NCI-H1930 (cell line): ENCODE results near the gene PGS1.

ENCODE experiments used
- DNase-seq, 2 experiments: peaks; one replicate each; lab custom pipeline; 2025; lab: John Stamatoyannopoulos, UW

PGS1 gene

GRCh38 chr17:78390241-78391050, 12.0 kb downstream of the PGS1 start:
- no peak for DNase-seq

GRCh38 chr17:78391051-78391431, 12.6 kb downstream of the PGS1 start:
- no peak for DNase-seq

GRCh38 chr17:78391843-78392242, 13.4 kb downstream of the PGS1 start:
- DNase-seq = no peak

GRCh38 chr17:78392295-78392694, 13.8 kb downstream of the PGS1 start:
- DNase-seq = no peak

- DNase-seq = no peak
Measured at GRCh38 chr17:78393575-78393974, 15.1 kb downstream of the PGS1 start.

GRCh38 chr17:78394209-78394608, 15.8 kb downstream of the PGS1 start:
- DNase-seq = peak; percentile 69 to 92

- DNase-seq = no peak
Measured at GRCh38 chr17:78395155-78395554, 16.7 kb downstream of the PGS1 start.

- DNase-seq = no peak
Measured at GRCh38 chr17:78396441-78397337, 18.2 kb downstream of the PGS1 start.

- no peak for DNase-seq
Measured at GRCh38 chr17:78397681-78398101, 19.2 kb downstream of the PGS1 start.

GRCh38 chr17:78398390-78398789, 19.9 kb downstream of the PGS1 start:
- no peak for DNase-seq

- no peak for DNase-seq
Measured at GRCh38 chr17:78399028-78399692, 20.7 kb downstream of the PGS1 start.

GRCh38 chr17:78399693-78400144, 21.3 kb downstream of the PGS1 start:
- DNase-seq = no peak

GRCh38 chr17:78400581-78401240, 22.3 kb downstream of the PGS1 start:
- no peak for DNase-seq

GRCh38 chr17:78401246-78401645, 22.8 kb downstream of the PGS1 start:
- no peak for DNase-seq

- DNase-seq = no peak
Measured at GRCh38 chr17:78401891-78402290, 23.4 kb downstream of the PGS1 start.

- DNase-seq = no peak
Measured at GRCh38 chr17:78403822-78404221, 25.4 kb downstream of the PGS1 start.

- DNase-seq = no peak
Measured at GRCh38 chr17:78406396-78406795, 27.9 kb downstream of the PGS1 start.

- DNase-seq = no peak
Measured at GRCh38 chr17:78406920-78407319, 28.5 kb downstream of the PGS1 start.

- no peak for DNase-seq
Measured at GRCh38 chr17:78407387-78408000, 29.0 kb downstream of the PGS1 start.

- no peak for DNase-seq
Measured at GRCh38 chr17:78408476-78409050, 30.1 kb downstream of the PGS1 start.
